IPS-NIHi7 (cell line): ENCODE results near the gene SLC50A1.
"Not testable (repeated sequence)": the region's sequence is repeated elsewhere in the genome, so short reads cannot be mapped to it uniquely, and the experiment has no call there.

Source experiments
- DNase-seq: peaks from one replicate; pipeline ENCODE4 v3.0.0; 2012; ENCODE audit warnings: mixed read lengths; ENCODE audit errors: extremely low spot score

Gene SLC50A1

DNA sequence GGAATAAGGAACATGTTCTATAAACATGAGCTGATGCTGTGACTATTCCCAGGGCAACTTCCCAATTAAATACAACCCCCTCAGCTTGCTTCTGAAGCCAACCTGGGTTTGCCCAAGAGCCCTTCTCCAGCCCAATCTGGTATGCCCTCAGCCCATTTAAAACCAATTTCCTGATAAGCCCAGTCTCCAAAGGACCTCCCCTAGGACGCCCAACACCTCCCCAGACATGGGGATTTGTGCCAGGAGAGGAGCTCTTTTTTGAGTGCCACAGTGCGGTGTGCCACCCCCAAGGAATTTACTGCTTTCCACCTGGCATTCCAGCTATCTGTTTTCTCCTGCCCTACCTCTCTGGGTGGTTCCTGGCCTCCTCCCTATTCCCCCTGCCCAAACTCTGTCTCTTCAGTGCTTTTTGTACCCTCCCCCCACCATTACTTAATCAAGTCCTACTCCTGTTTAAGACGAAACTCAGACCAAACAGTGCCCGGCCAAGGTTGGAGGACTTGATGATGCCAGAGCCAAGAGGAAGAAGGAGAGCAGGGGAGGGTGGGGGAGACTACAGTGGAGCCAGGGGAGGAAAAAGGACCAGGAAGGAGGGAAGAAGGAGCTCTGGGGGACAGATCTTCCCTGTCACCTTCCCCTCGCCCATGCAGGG lies 19.4 kb upstream of the SLC50A1 start:
- DNase-seq: no peak

DNA sequence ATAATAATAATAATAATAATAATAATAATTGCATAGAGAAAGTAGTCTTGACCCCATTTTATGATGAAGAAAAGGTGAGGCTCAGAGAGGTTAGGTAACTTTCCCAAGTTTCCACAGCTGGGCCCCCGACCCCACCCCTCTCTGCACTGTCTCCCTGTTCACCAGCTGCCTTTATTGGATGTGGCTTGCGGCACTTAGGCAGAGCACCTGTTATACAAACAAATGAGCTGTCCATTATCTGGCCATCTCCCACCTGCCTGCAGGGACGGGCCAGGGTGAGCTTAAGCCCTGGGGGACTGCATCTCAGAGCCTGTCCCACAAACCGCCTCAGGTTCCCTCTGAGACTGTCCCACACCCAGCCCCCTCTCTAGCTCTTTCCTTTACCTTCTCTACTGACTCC lies 18.0 kb upstream of the SLC50A1 start:
- no peak for DNase-seq

DNA sequence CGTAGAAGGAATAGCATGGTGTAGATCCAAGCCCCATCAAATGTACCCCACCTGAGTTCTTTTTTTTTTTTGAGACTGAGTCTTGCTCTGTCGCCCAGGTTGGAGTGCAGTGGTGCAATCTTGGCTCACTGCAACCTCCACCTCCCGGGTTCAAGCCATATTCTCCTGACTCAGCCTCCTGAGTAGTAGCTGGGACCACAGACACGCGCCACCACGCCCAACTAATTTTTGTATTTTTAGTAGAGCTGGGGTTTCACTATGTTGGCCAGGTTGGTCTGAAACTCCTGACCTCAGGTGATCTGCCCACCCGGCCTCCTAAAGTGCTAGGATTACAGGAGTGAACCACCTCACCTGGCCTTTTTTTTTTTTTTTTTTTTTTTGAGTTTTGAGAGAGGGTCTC lies 17.6 kb upstream of the SLC50A1 start:
- DNase-seq: not testable (repeated sequence)

DNA sequence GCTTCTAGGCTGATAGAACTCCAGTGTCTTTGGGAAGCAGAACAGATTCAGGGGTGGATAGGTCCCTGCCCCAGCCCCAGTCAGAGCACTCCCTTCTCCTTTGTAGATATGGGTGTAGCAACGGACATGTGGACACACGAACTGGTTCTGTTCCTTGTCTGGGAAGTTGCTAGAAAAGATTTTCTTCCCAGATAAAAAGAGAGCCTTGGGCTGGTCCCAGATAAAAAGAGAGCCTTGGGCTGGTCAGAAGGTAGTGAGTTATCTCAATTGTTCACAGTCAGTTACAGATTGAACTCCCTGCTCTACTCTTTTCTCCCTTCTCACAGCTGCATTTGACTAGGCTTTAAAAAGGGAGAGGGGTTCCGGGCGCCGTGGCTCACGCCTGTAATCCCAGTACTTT lies 15.4 kb upstream of the SLC50A1 start:
- no peak for DNase-seq

DNA sequence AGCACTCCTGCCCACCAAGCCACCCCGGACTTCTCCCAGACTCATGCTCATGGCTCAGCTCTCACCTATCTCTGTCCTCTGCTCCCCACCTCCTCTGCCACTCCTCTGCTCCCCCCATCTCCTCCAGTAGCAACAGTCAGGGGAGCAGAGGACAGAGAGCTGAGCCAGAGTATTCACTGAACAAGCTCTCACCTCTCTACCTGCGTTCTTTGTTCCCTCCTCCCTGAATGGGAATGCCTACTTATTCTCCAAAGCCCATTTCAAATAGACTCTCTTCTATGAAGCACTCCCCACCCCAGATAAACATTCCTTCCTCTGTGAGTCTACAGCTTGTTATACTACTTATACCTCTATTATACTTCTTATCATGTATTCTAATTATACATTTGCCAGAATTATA lies 14.4 kb upstream of the SLC50A1 start:
- DNase-seq: no peak

DNA sequence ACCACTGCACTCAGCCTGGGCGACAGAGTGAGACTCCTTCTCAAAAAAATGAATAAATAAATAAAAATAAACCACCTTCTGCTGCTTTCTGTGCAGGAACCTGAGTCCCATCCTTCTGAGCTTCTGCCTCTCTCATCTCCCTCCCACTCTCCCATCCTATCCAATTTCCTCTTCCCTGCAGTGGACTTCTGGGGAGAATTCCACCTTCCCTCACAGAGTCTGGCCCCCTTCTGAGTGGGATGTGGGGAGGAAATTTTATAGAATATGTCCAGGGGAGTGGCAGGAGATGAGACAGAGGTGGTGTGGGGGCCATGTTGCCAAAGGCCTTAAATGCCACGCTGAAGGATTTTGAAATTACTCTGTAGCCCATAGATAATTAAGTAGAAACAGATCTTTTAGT lies 13.3 kb upstream of the SLC50A1 start:
- DNase-seq: no peak

DNA sequence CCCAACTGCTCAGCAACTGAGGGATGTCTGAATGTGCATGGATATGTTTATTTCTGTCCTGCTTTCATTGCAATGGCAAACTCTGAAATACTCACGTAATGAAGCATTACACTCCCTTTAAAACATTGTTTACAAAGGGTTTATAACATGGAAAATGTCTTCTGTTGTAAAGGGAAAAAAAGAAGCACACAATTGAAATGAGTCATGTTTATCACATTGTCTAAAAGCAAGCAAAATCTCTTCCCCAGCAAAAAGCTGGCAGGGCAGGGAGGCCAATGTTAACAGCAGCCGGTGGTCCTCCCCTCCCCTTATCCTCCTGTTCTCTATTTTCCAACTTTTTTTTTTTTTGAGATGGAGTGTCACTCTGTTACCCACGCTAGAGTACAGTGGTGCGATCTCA lies 11.9 kb upstream of the SLC50A1 start:
- no peak for DNase-seq

DNA sequence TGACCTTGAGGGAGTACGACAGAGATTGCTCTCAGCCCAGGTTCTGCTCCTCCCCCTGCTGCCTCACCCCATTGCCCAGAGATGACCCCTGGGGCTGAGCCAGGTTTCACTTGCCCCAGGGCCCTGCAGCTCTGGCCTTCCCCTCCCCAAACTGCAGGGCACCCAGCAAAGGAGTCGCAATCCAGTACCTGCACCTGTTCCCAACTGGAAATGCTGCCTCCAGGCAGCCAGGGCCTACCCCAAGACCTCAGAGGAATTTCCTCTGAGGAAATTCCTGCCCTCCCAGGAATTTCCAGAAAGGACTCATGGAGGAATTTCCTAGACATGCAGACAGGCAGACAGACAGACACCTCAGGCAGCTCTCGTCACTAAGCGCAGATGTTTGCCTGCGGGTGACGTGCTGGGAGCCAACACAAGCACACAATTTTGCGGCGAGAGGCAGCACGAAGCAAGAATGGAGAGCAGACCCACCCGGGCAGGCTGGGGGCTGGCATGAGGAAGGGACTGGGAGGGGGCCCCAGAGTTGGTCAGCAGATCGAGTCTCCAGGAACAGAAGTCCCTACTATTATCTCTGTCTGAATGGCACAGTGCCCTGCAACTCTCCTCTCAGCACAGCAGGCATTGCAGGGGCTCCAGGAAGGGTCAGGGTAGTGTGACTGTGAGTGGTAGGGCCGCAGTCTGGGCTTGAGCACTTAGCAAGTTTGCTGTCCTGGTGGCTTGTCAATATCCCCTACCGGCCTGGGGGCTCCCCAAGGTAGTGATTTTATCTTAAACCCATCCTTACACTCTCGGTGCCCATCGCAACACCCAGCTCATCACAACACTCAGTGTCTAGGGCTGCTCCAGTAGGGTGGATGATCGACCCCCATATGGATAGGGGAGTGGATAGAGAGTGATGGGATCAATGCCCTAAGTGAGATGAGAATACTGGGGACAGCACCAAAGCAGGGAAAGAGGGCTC lies 10.9 kb upstream of the SLC50A1 start:
- peak; percentile 24 for DNase-seq

DNA sequence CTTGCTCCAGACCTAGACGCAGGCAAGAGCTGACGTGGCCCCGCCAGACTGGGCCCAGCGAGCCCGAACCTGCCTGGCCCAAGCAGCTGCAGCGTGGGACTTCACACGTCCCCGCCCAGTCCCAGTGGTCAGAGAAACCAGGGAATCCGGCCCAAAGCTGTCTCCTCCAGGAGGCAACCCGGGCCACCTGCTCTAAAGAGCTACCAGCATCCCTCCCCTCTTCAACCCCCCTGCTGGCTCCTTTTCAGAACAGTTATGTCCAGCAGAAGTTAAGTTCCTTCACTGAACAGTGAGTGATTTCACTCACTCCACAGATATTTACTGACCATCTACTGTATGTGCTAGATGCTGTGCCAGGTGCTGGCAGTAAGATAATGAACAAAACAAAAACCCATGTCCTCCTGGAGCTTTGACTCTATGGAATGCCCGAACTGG lies 10.1 kb upstream of the SLC50A1 start:
- DNase-seq: no peak

DNA sequence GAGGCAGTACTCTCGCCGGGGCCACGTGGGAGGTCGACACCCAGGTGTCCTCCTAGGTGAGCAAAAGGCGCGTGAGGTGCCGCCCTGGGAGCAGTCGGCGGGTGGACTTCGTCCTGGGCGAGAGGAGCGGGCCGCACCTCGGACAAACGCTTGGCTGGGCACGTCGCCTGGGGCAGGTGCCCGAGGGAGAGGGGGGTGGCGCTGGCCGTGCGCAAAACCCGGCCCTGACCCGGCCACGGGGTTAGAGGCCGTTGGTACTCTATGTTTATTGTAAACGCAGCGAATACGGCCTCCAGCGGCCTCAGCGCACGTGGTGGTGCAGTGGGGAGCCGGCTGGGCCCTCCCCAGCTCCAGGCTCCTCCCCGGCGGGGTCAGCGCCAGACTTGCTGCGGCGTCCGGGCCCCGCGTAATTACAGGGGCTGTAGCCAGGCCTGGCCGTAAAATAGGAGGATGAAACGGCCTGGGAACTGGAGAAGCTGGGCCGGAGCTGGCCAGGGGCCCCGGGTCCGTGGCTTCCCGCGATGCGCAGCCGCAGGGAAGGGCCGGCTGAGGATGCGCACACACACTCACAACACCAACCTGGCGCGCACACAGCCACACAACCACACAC lies 9.6 kb upstream of the SLC50A1 start:
- peak; percentile 34 for DNase-seq

DNA sequence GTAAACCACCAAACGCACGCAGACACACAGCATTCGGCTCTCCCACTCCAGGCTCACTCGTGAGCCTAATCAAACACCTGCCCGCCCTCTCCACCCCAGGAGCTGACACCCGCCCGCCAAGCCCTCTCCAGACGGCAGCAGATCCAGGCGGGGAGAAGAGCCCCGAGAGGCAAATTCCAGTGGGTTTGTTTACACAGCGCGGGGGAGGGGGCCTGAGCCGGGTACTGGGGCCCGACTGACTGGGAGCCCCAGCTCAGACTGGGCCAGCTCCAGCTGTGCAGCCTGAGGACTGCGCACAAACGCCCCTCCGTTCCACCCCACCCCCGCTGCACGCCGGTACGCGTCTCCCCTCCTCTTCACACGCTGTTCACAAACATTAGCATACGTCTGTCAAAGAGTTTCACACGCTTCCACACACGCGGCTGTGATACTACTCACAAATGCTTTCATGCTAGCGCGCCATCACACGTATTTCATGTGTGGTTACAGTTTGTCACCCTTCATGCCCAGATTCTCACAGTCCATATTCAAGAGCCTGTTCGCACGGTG lies 9.0 kb upstream of the SLC50A1 start:
- peak; percentile 43 for DNase-seq

DNA sequence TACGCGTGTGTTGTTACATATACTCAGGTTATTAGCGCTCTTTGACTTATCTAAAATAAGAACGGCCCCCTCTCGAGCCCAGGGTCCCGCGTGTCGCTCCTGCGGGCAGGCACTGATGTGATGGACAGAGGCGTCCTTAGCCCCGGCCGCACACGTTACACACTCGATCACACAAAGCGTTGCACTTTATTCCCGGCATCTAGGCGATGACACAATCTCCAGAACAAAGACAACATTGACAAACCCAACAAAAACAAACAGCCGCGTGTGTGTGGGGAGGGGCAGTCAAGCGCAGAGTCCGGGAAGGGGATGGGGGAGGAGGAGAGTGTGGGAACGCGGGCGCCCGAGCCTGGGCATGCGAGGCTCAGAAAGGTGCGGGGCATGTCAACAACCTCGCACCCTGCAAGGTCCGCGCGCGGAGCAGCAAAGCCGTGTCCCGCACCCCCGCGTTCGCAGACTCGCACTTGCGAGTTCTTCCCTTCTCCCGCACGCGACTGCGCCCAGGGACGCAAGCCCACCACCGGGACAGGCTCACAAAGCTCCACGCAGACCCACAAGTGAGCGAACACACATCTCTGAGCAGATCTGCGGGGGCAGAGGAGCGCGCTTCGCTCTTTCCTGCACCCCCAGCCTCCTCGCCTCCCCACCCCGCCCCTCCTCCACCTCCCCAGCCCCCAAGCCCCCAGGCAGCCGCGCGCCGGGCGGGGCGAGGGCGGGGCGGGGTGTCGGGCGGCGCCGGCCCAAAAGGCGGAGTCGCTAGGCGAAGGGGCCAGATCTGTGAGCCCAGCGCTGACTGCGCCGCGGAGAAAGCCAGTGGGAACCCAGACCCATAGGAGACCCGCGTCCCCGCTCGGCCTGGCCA lies 8.3 kb upstream of the SLC50A1 start, which contains the start of gene EFNA1:
TSS of gene EFNA1 (plus strand) at position 772 of the 862 bp plus-strand sequence. CDS start 102 bp downstream, outside the sequence.
- peak; percentile 39 for DNase-seq

DNA sequence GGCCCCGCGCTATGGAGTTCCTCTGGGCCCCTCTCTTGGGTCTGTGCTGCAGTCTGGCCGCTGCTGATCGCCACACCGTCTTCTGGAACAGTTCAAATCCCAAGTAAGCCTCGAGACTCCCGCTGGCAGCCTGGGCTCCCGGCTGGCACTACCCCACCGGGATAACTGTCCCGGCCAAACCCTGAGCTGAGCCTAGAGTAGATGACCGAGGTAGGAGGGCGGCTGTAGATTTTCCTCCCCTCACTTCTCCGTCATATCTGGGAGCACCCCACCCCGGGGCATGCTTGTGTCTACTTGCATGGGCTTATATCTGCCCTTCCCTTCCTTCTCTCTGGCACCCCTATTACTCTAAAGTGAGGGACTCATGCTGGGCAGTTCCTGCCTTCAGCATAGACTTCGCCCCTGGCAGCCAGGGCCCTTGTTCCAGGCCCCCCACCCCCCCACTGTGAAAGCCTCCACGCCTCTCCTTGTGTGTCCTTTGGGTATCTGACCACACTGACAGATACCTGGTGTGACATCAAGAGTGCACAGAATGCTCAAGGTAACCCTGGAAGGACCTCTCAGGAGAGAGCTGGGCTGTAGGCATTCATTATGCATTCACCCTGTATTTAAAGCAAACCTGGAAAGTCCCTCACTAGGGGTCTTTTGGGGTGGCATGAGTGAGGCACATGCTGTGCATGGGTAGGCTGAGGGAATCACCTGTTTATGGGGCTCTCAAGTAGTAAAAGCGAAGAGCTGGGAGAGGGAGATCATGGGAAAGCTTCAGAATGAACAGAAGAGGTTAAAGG lies 7.5 kb upstream of the SLC50A1 start:
- DNase-seq: no peak

DNA sequence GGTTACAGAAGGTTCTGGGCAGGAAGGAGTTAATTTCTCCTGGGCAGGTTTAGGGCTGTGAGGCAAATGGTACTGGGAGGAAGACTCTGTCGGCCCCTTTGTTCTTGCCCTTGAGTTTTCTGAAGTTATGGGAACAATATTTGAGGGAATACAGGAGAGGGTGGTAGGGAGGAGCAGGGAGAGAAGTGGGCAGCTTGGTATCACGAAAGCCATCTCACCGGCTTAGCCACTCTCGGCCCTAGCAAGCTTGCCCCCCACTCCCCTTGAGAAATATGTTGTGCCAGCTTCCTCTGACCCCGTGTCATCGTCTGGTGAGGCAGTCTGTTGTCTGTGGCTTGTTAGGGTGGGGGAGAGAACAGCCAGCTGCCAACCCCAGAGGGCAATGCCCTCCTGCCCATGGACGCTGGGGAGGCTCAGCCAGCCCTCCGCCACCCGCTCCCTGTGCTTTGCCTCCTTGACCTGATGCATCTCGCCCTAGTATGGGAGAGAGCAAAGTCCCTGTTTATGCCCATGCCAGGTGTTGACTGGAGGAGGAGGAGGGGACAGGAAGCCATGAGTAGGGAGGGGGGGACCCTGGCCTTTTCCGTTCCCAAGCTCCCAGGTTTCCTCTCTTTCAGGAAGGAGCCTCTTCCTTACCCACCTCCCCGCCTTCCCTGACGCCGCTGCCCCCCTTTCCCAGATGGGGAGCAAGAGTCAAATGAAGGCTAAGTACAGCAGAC lies 6.7 kb upstream of the SLC50A1 start:
- DNase-seq: no peak

DNA sequence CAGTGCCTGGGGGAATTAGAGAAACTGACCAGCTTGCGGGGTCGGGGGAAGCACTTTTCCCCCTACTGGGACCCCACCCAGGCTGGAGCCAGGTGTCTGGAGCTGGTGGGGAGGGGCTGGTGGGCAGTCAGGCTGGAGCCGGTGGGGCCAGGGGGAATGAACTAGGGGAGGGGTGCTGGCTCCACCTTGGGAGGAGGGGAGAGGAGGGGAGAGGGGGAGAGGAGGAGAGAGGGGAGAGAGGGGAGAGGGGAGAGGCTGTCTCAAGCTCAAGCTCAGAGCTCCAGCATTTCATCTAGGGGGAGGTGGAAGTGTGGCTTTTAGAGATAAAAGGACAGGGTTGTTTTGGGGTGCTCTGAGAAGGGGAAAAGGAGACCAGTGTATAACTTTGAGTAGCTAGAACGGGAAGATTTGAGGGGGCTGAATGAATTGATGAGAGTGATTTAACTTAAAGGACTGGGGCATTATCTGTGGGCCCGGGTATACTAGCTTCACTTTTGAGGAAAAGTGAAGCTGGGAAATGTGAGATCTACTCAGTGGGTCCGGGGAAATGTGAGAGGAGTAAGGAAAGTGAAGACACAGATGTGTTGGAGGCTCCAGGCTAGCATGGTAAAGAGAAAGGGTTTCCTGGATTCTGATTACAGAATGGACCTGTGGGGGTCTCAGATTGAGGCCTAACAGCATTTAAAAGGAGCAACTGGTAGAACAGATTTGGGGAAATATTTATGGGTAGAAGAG lies 5.2 kb upstream of the SLC50A1 start:
- peak; percentile 27 for DNase-seq

DNA sequence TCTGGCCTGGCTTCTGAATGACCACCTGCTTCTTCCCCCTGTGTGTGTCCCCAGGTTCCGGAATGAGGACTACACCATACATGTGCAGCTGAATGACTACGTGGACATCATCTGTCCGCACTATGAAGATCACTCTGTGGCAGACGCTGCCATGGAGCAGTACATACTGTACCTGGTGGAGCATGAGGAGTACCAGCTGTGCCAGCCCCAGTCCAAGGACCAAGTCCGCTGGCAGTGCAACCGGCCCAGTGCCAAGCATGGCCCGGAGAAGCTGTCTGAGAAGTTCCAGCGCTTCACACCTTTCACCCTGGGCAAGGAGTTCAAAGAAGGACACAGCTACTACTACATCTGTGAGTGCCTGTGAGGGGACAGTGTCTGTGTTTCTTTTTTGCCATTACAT lies 4.4 kb upstream of the SLC50A1 start:
- DNase-seq: no peak

DNA sequence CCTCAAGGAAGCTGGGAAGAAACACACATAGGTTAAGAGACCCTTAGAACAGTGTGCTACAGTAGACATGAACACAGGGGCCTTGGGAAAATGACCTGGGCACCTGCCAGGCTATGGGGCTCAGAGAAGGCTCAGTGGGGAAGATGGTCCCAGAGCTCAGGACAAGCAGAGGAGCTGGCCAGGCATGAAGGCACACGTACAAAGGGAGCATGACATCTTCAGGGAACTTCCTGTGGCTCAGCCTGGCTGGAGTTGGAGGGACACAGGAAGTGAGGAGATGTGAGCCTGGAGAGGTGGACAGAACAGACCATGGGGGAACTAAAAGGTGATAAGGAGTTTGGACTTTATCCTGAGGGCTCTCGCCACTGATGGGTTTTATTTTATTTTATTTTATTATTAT lies 3.8 kb upstream of the SLC50A1 start:
- DNase-seq: no peak

DNA sequence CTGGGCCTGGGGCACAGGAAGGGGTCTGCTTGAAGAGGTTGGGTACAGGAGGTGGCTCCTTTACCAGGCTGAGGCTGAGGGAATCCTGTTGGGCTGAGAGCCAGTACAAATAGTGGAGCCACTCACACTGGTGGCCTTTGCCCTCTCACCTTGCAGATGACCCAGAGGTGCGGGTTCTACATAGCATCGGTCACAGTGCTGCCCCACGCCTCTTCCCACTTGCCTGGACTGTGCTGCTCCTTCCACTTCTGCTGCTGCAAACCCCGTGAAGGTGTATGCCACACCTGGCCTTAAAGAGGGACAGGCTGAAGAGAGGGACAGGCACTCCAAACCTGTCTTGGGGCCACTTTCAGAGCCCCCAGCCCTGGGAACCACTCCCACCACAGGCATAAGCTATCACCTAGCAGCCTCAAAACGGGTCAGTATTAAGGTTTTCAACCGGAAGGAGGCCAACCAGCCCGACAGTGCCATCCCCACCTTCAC lies 1.8 kb upstream of the SLC50A1 start:
- DNase-seq: no peak

DNA sequence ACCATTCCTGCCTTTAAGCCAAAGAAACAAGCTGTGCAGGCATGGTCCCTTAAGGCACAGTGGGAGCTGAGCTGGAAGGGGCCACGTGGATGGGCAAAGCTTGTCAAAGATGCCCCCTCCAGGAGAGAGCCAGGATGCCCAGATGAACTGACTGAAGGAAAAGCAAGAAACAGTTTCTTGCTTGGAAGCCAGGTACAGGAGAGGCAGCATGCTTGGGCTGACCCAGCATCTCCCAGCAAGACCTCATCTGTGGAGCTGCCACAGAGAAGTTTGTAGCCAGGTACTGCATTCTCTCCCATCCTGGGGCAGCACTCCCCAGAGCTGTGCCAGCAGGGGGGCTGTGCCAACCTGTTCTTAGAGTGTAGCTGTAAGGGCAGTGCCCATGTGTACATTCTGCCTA lies 1.3 kb upstream of the SLC50A1 start:
- no peak for DNase-seq
